ENCODE data around the gene STXBP5. TPM values are rescaled to one million over a fixed set of nuclear protein-coding genes. Genes with fewer than 3 reads are reported as not detected.
"Not testable (repeated sequence)": the region's sequence is repeated elsewhere in the genome, so short reads cannot be mapped to it uniquely, and the experiment has no call there.

The STXBP5 gene
- total RNA-seq, 2 experiments from 2014 or later, result 14.4 to 15.0 TPM

DNA sequence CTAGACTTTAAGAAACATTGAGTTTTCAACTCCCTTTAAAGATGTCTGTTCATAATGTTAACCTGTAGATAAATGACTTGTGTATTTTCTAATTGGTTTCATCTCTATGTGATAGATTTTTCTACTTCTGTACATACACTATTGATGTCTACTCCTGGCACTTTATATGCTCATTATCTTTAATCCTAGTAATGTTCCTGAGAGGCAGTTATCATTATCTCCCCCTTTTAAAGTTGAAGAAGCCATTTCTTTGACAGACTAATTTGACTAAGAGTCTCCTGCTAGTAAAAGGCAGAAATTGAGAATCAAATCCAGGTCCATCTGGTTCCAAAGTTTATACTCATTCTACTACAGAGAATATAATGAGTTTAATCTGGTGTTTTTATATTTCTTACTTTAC is 167.1 kb downstream of the STXBP5 start:
- POLR2A ChIA-PET, result no interaction called here
- CTCF ChIA-PET, result interaction anchor here (0.9 kb wide), 1 partner anchor 9 kb away, joined by 3 read pairs; no protein-coding TSS in a partner anchor
- no peak for ATAC-seq
- intact Hi-C loops (cut with DNase I, micrococcal nuclease), result no loop called here
- peaks cover 18% of the 10 kb centered on the region for H3K36me3 Mint-ChIP-seq (ENCODE audit: low read depth)
- H3K27ac Mint-ChIP-seq, result no peak overlapping the region
- H3K27me3 Mint-ChIP-seq, result no peaks in the 10 kb centered on the region
- DNase-seq, result no peak
- no peaks in the 10 kb centered on the region for H3K9me3 Mint-ChIP-seq (ENCODE audit: low read depth)
- no peak overlapping the region for H3K4me3 Mint-ChIP-seq
- no peaks in the 10 kb centered on the region for H3K4me1 Mint-ChIP-seq

DNA sequence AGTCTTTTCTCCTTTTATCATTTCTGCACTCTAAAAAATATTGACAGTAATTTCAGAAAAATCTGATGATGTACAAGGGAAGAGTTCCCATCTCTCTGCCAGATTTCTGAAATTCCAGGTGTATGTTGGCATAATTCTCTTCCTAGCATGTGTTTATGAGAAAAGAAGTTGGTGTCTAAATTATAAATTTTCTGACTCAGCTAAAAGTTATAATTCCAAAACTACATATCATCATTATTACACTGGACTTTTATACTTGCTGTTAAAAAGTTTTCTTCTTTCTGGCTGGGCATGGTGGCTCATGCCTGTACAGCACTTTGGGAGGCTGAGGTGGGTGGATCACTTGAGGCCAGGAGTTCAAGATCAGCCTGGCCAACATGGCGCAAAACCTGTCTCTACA is 168.6 kb downstream of the STXBP5 start:
- no peak for DNase-seq
- peaks cover 15% of the 10 kb centered on the region for H3K36me3 Mint-ChIP-seq (ENCODE audit: low read depth)
- no peaks in the 10 kb centered on the region for H3K9me3 Mint-ChIP-seq (ENCODE audit: low read depth)
- ChIA-PET POLR2A (no interaction called here), CTCF (interaction anchor here (1.3 kb wide), 1 partner anchor 10 kb away, joined by 4 read pairs; no protein-coding TSS in a partner anchor)
- intact Hi-C loops (cut with DNase I, micrococcal nuclease), result no loop called here
- H3K27me3 Mint-ChIP-seq, result no peaks in the 10 kb centered on the region
- no peak overlapping the region for H3K27ac Mint-ChIP-seq
- ATAC-seq, result no peak
- no peaks in the 10 kb centered on the region for H3K4me1 Mint-ChIP-seq
- H3K4me3 Mint-ChIP-seq, result no peak overlapping the region

- H3K27me3 Mint-ChIP-seq, result no peaks in the 10 kb centered on the region
- no peaks in the 10 kb centered on the region for H3K9me3 Mint-ChIP-seq (ENCODE audit: low read depth)
- intact Hi-C loops (cut with DNase I, micrococcal nuclease), result no loop called here
- no peak overlapping the region for H3K27ac Mint-ChIP-seq
- H3K36me3 Mint-ChIP-seq (ENCODE audit: low read depth), result peaks cover 38% of the 10 kb centered on the region
- no peak for ATAC-seq
- no peak for DNase-seq
- peaks cover 1% of the 10 kb centered on the region for H3K4me1 Mint-ChIP-seq
- no peak overlapping the region for H3K4me3 Mint-ChIP-seq
- ChIA-PET CTCF (no interaction called here), POLR2A (interaction anchor here (0.7 kb wide), 1 partner anchor 1106 kb away, joined by 5 read pairs; no protein-coding TSS in a partner anchor)
Observed at GRCh38 chr6:147378819-147379218, 174.6 kb downstream of the STXBP5 start.

DNA sequence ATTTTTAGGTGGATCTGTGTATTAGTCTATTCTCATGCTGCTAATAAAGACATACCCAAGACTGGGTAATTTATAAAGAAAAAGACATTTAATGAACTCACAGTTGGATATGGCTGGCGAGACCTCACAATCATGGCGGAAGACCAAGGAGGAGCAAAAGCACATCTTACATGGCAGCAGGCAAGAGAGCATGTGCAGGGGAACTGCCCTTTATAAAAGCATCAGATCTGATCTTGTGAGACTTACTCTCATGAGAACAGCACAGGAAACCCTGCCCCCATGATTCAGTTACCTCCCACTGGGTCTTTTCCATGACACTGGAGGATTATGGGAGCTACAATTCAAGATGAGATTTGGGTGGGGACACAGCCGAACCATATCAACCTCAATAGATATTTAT is 176.6 kb downstream of the STXBP5 start:
- H3K27ac Mint-ChIP-seq; H3K27me3 Mint-ChIP-seq; POLR2A ChIA-PET; DNase-seq; H3K9me3 Mint-ChIP-seq (ENCODE audit: low read depth); H3K4me3 Mint-ChIP-seq; ATAC-seq: not testable (repeated sequence)
- intact Hi-C loops (cut with DNase I, micrococcal nuclease), result loop anchor here in 1 of 2 experiments (5.0 kb wide), 1 partner anchor 524 kb away; no protein-coding TSS in a partner anchor
- Mint-ChIP-seq H3K4me1 (peaks cover 16% of the 10 kb centered on the region), H3K36me3 (ENCODE audit: low read depth) (peaks cover 43% of the 10 kb centered on the region)
- CTCF ChIA-PET, result interaction anchor here (3.2 kb wide), 1 partner anchor 16 kb away, joined by 7 read pairs; no protein-coding TSS in a partner anchor

DNA sequence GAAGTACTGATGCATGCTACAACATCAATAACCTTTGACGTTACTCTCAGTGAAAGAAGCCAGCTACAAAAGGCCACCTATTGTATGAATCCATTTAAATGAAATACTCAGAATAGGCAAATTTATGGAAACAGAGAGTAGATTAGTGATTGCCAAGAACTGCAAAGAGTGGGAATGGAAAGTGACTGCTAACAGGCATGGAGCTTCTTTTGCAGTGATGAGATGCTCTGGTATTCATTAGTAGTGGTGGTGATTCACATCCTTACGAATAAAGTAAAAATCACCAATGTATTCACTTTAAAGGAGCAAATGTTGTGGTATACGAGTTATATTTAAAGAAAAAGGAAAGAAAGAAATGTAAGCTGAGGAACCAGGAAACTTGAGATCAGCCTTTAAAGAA is 177.5 kb downstream of the STXBP5 start:
- DNase-seq (no peak), ATAC-seq (no peak)
- no peak overlapping the region for H3K27ac Mint-ChIP-seq
- peaks cover 16% of the 10 kb centered on the region for H3K4me1 Mint-ChIP-seq
- no peaks in the 10 kb centered on the region for H3K27me3 Mint-ChIP-seq
- ChIA-PET POLR2A (no interaction called here), CTCF (interaction anchor here (0.9 to 3.2 kb wide), 3 partner anchors 15 to 61 kb away, joined by 3 to 7 read pairs (median 3); no protein-coding TSS in a partner anchor)
- no peaks in the 10 kb centered on the region for H3K9me3 Mint-ChIP-seq (ENCODE audit: low read depth)
- no peak overlapping the region for H3K4me3 Mint-ChIP-seq
- intact Hi-C loops (cut with DNase I, micrococcal nuclease), result loop anchor here in 1 of 2 experiments (5.0 kb wide), 1 partner anchor 524 kb away; no protein-coding TSS in a partner anchor
- H3K36me3 Mint-ChIP-seq (ENCODE audit: low read depth), result peaks cover 42% of the 10 kb centered on the region

GRCh38 chr6:147382945-147383554 is 178.8 kb downstream of the STXBP5 start:
- H3K27me3 Mint-ChIP-seq, result no peaks in the 10 kb centered on the region
- POLR2A ChIA-PET, result no interaction called here
- intact Hi-C loops (cut with DNase I, micrococcal nuclease), result loop anchor here in 1 of 2 experiments (5.0 kb wide), 1 partner anchor 526 kb away; no protein-coding TSS in a partner anchor

DNA sequence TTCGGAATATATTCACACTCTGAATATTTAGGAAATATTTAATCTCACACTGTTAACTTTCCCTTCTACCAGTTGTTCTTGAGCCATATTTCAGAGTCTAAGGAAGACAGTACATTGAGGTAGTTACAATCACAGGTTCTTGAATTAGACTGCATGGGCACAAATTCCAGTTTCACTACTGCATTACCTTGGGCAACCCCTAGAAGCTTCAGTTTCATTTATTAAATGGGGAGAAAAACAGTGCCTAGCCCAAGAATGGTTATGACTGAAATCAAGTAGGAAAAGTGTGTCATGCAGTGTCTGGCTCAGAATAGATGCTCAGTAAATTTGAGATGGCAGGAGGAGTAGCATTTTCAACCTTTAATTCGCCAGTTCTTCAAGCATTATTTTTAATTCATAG is 179.8 kb downstream of the STXBP5 start:
- POLR2A ChIA-PET, result no interaction called here
- H3K27ac Mint-ChIP-seq, result no peak overlapping the region
- peaks cover 16% of the 10 kb centered on the region for H3K4me1 Mint-ChIP-seq
- CTCF ChIA-PET, result interaction anchor here (1.5 to 1.8 kb wide), 2 partner anchors 10 to 11 kb away, joined by 4 to 6 read pairs; no protein-coding TSS in a partner anchor
- H3K4me3 Mint-ChIP-seq, result no peak overlapping the region
- DNase-seq (no peak), ATAC-seq (peak; percentile 78)
- no peaks in the 10 kb centered on the region for H3K27me3 Mint-ChIP-seq
- no peaks in the 10 kb centered on the region for H3K9me3 Mint-ChIP-seq (ENCODE audit: low read depth)
- intact Hi-C loops (cut with DNase I, micrococcal nuclease), result loop anchor here in 1 of 2 experiments (5.0 kb wide), 1 partner anchor 527 kb away; no protein-coding TSS in a partner anchor
- H3K36me3 Mint-ChIP-seq (ENCODE audit: low read depth), result peaks cover 33% of the 10 kb centered on the region

More at GRCh38 chr6:147382945-147383554, 178.8 kb downstream of the STXBP5 start:
- H3K4me3 Mint-ChIP-seq, result no peak overlapping the region
- no peak for DNase-seq
- peaks cover 16% of the 10 kb centered on the region for H3K4me1 Mint-ChIP-seq
- no peak for ATAC-seq
- H3K36me3 Mint-ChIP-seq (ENCODE audit: low read depth), result peaks cover 38% of the 10 kb centered on the region
- H3K9me3 Mint-ChIP-seq (ENCODE audit: low read depth), result no peaks in the 10 kb centered on the region
- CTCF ChIA-PET, result interaction anchor here (0.6 to 3.2 kb wide), 12 partner anchors 8 to 782 kb away, joined by 3 to 7 read pairs (median 4); no protein-coding TSS in a partner anchor
- H3K27ac Mint-ChIP-seq, result no peak overlapping the region

- no peaks in the 10 kb centered on the region for H3K27me3 Mint-ChIP-seq
- ATAC-seq (peak; percentile 42), DNase-seq (no peak)
- peaks cover 29% of the 10 kb centered on the region for H3K36me3 Mint-ChIP-seq (ENCODE audit: low read depth)
- H3K27ac Mint-ChIP-seq, result no peak overlapping the region
- ChIA-PET POLR2A (no interaction called here), CTCF (no interaction called here)
- no peak overlapping the region for H3K4me3 Mint-ChIP-seq
- H3K9me3 Mint-ChIP-seq (ENCODE audit: low read depth), result no peaks in the 10 kb centered on the region
- intact Hi-C loops (cut with DNase I, micrococcal nuclease), result loop anchor here in 1 of 2 experiments (5.0 kb wide), 1 partner anchor 528 kb away; no protein-coding TSS in a partner anchor
- peaks cover 16% of the 10 kb centered on the region for H3K4me1 Mint-ChIP-seq
Observed at GRCh38 chr6:147384737-147385710, 180.8 kb downstream of the STXBP5 start.

DNA sequence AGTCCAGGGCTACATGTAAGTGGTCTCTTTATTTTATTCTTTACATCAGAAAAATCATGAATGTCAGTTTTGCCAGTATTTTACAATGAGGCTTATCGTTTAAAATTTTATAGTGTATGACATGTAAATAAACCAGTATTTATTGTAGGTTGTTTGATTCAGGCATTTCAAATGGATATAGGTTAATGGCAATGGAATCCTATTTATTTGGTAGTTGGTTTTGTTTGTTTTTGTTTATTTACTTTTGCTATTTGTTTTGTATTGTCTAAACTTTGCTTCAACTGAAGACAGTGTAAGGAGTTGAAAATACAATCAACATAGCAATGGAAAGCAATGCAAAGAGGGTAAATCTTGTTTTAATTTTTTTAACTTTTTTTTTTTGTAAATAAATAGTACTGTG is 185.2 kb downstream of the STXBP5 start:
- ATAC-seq (no peak), DNase-seq (no peak)
- H3K27me3 Mint-ChIP-seq, result no peaks in the 10 kb centered on the region
- intact Hi-C loops (cut with DNase I, micrococcal nuclease), result no loop called here
- H3K9me3 Mint-ChIP-seq (ENCODE audit: low read depth), result no peaks in the 10 kb centered on the region
- CTCF ChIA-PET, result no interaction called here
- H3K27ac Mint-ChIP-seq, result no peak overlapping the region
- H3K4me3 Mint-ChIP-seq, result no peak overlapping the region
- POLR2A ChIA-PET, result no interaction called here
- H3K36me3 Mint-ChIP-seq (ENCODE audit: low read depth), result peaks cover 5% of the 10 kb centered on the region
- H3K4me1 Mint-ChIP-seq, result peaks cover 10% of the 10 kb centered on the region

DNA sequence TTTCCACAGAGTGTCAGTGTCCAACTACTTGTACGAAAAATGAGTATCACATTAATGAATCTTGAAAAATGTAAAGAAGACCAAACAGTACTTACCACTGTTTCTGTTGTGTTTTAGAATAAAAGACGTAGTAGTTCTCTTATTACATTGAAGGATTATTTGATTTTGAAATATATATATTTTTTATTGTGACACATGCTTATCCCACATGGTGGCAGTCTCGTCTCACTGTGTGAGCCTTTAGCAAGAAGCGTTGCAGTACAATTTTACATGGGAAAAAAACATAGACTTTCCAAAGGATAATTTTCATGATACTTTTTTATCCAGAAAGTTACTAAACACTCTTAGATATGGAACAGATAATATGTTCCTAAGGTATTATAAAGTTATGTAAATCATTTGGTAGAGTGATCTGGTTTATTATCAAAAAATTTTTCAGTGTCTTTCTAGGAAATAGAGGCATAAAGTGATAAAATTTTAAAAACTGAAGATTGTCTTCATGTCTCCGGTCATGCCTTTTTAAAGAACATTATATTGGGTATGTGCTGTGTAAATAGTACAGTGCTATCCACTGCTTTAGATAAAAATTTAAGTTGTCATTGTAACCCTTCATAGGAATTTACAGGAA is 186.8 kb downstream of the STXBP5 start:
- Mint-ChIP-seq H3K27ac (no peak overlapping the region), H3K4me1 (no peaks in the 10 kb centered on the region), H3K36me3 (ENCODE audit: low read depth) (no peaks in the 10 kb centered on the region), H3K9me3 (ENCODE audit: low read depth) (no peaks in the 10 kb centered on the region), H3K4me3 (no peak overlapping the region), H3K27me3 (no peaks in the 10 kb centered on the region)
- ATAC-seq (no peak), DNase-seq (no peak)
- CTCF ChIA-PET, result interaction anchor here (1.0 kb wide), 1 partner anchor 8 kb away, joined by 4 read pairs; no protein-coding TSS in a partner anchor
- intact Hi-C loops (cut with DNase I, micrococcal nuclease), result loop anchor here in 1 of 2 experiments (5.0 to 10.0 kb wide), 4 partner anchors 116 to 1071 kb away; partner anchors contain the start of gene SAMD5
- POLR2A ChIA-PET, result no interaction called here

All from activated CD4-positive, alpha-beta T cell treated with anti-CD3 and anti-CD28 coated beads for 36 hours (primary cell).